T-helper 9 cell (primary cell): ENCODE data around the gene FRS2.

ENCODE experiments used
- DNase-seq: peaks from one replicate; pipeline ENCODE4 v3.0.0-alpha.2; 2020

The FRS2 gene

DNA sequence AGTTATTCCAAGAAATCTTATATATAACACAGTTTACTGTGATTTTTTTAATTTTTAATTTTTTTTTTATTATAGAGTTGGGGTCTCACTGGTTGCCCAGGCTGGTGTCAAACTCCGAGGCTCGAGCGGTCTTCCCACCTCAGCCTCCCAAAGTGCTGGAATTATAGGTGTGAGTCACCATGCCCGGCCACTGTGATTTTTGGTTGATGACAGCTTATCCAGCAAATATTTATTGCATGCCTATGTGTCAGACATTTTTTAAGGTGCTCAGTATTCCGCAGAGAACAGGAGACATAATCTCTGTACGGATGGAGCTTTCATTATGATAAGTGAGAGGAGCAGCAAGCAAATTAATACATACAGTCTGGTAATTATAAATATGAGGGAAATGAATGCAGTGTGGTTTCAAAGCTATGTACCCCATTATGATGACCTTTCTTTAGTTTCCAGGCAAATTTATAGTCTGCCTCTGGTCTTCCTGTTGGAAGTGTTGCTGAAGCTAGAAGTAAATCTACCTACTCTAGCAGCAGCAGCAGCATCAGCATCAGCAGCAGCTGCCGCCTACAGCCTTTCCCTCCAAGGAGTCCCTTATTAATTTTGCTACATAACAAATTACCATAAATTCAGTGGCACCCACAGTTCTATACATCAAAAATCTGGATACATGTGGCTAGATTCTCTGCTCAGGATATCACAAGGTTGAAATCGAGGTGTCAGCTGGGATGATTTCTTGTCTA, 32.3 kb downstream of the FRS2 start:
- no peak for DNase-seq

DNA sequence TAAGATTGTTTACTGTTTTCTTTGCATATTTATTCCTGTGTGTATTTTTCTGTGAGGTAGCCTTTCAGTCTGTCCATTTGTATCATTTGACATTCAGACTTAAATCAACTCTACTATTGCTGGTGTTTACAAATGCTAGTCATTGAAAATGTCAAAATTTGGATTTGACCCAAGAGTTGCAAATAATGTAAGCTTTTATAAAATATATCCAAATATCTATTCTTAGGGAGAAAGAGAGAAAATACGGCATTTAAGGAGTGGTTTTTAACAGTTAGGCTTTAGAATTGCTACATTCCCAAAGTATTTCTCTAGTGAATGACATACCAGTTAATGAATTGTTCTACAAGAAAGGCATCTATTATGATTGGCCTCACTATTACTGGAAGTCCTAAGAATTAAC, 37.9 kb downstream of the FRS2 start:
- DNase-seq: no peak

DNA sequence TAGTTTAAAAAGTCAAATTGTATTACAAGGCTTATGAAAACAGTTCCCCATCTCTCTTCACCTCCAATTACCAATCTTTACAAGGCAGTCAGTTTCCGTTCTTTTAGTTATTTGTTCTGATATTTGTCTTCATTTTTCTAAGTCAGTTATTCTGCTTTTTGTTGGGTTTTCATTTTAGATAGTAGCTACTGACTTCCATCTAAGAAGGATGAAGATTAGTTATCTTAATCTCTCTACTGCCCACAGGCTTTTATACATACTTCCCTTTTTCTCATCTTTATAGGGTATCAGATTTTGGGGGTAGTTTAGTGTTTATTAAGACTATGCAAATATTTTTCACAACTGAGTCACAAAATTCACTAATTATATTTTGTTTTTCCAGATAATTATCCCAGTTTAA, 38.4 kb downstream of the FRS2 start:
- DNase-seq: no peak

DNA sequence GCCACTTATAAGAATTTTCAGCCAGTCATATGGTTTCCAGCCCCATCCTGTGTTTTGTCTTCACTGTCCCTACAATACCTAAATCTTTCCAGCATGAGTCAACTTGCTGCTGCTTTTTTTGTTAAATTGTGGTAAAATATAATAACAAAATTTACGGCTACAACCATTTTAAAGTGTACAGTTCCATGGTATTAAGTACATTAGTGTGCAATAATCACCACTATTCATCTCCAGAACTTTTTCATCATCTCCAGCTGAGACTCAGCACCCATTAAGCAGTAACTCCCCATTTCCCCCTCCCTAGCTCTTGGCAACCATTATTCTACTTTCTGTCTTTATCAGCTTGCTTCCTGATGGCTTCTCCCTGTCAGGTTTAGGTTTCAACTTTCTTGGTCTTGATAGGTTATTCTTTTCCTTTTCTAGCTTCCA, 39.1 kb downstream of the FRS2 start:
- DNase-seq: no peak

DNA sequence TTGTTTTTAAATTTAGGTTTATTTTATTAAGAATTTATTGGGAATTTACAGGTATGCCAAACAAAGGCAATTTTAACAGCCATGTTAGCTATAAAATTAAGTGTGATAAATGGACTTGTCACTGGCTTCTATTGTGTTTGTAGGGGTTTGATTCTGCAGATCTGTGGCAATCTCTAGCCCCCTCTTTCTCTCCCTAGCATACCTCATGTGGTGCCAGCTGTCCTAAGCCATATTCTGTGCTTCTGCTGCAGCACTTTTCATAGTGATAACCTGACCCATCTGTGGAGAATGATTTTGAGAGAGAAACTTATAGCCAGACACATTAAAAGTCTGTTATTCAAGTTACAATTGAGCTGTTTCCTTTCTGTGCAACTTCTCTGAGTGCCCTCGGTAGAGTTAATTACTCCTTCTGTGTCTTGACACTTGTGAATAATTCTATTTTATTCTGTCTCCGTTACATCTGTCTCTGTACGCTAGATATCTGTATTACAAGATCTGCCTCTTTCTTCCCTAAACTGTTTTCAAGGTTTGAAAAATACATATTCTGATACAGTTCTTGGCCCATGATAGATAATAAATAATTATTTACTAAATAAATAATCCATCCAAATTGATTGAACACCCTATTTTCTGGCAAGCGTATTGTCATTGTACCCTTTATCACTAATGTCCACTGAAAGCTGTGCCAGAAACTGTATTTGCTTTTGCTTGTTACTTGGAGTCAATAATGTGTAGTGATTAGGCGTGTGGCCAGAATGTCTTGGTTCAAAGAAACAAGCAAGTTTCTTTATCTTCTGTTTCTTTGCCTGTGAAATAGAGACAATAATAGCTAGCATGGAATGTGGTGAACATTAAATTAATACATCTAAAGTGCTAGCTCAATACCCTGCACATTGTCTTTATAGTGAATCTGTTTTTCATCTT, 40.0 kb downstream of the FRS2 start:
- no peak for DNase-seq

DNA sequence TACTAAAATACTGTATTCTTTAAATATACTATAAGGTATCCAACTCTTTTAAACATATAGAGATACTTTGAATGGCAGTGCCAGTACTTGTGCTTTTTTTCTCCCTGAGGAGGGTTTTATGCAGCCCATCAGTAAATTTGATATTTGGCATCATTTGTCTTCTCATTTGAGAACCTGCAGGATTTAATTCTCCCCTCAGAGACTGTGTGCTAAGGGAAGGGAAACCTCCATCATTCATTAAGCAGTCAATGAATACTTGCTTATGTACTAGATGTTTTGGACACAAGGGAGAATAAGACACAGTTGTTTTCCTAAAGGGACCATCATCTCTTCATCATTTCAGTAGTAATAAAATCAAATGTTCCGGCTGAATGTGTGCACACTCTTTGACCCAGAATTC, 40.8 kb downstream of the FRS2 start:
- DNase-seq: no peak

DNA sequence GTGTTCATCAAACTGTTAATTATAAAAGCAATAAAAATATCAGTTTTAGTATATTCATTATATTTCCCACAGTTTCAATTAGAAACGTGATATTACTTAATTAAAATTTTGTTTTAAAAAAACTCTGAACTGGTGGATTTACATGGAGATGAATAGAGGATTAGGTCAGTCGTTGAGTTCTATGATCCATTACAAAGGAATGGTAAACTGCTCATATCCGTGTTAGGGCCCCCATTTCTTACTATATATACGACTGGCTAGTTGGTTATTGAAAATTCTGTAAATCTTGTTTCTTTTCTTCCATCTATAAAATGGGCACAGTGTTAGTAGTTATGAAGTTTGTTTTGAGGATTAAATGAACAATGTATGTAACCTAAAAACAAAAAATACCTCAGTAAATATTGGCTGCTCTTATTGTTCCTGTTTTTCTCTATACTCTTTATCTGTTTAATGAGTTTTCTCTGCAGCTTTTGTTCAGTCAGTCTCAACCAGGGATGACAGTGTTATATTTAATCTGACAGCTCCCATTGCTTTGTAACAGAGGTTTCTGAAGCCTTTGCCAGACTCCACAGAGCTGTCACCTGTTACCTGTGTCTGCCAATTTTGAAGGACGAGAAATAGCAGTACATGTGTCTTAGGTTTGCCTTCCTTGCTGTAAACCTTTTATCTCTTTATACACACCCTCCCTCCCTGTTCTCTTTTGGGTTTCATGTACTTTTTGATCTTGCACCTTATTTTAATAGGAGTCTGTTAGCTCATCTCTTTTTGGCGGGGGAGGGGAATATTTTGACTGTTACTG, 41.5 kb downstream of the FRS2 start:
- no peak for DNase-seq

DNA sequence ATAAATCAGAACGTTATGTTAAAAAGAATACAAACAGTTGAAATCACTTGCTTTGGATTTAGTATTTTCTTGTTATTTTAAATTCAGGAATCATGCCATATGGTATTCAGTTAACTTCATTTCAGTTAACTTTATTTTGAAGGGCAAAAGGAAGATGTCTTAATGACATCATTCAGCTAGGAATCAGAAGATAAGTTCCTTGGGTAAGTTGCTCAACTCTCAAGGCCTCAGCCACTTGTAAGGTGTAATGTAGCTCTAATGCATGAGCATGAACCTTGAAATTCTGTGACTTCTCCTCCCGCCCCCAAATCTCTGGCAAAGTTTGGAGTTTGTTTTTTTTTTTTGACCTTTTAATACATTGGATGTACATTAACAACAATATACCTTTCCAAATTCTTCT, 42.6 kb downstream of the FRS2 start:
- no peak for DNase-seq

DNA sequence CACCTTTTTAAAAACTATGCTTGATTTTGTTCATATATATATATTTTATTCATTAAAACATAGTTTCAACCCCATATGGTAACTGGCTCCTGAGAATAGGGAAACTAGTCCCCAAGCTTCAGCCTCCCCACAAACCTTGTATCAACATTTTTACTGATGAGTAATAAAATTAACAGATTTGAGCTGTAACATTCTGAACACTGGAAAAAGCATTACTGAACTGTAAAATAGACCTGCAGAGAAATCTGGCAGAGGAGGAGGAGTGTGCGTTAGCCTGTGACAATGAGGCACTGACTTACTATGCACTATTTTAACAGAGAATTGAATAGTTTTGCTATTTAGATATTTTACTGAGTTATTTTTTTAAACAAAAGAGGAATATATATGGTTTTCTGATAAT, 43.1 kb downstream of the FRS2 start:
- no peak for DNase-seq

DNA sequence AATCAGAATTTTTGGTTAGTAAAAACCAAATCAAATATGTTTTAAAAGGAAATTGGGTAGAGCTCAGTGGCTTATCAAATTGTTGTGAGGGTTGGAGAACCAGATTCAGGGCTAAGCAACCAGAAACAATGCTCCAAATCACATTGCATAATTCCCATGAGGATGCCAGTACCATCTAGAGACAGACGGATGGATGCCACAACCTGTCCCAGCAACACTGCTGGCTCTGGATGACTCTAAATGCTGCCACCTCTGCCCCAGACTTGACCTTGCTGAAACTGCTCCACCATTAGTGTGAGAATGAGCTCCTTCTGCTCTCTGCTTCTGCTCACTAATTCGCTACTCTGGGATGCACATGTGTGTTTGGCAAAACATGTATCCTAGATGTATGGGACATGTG, 43.9 kb downstream of the FRS2 start:
- DNase-seq: no peak

DNA sequence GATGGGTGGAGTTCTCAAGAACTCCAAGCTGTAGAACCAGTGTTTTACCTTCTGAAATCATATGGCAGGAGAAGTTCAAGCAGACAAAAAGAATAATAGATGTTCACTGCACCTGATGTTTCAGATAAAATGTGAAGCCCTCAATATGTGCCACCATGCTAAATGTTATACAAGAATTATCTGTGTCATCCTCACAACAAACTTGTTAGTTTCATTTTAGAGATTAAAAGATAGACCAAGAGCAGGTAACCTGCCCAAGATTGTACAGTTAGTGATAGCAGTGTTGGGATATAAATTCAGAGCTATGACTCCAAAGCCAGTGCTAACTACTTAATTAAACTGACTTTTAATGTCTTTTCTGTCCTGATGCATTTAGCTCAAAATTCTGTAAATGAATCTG, 44.7 kb downstream of the FRS2 start:
- no peak for DNase-seq

DNA sequence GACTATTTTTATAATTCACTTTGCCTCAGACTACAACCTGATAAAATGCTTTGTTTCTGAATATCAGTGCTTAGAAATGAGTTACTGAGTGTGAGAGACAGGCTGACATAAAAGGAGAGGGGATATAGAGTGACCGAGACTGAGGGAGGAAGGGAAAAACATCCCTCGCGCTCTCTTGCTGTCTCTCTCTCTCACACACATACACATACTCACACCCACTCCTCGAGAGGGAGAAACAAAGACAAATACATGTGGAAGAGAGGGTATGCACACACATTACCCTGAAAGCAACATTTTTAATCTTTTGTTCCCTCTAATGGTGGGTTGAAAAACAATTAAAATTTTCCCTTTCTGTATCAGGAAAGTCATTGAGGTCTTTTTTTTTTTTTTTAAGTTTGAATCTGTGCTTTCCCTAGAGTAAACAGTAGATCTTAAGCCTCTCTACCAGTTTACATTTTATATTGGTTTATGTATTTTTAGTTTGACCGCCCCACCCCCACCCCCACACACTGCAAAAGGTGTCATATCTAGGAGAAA, 45.3 kb downstream of the FRS2 start:
- no peak for DNase-seq

DNA sequence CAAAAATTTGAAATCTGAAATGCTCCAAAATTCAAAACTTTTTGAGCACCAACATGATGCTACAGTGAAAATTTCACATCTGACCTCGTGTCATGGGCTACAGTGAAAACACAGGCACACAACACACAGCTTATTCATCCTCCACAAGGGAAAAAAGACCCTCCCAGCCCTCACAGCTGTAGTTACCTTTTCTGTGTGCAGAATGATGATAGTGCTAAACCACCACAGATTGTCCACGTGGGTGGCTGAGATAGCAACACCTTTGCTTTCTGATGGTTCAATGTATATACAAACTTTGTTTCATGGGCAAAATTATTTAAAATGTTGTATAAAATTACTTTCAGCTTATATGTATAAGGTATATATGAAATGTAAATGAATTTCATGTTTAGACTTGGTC, 46.8 kb downstream of the FRS2 start:
- no peak for DNase-seq

DNA sequence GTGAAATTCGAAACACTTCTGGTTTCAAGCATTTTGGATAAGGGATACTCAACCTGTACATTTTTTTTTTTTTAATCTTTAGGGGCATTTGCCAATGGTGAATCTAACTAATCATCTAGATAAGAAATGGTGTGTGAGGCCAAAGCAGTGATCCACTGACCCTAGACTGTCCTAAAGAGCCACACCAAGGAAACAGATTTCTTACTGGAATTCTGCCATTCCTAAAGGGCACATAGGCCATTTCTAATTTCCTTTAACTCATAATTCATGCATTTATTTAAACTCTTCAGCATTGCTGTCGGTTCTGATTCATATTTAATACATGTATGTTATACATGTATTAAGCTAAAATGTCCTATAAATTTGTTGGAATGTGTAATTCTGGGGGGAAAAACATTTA, 47.2 kb downstream of the FRS2 start:
- no peak for DNase-seq

DNA sequence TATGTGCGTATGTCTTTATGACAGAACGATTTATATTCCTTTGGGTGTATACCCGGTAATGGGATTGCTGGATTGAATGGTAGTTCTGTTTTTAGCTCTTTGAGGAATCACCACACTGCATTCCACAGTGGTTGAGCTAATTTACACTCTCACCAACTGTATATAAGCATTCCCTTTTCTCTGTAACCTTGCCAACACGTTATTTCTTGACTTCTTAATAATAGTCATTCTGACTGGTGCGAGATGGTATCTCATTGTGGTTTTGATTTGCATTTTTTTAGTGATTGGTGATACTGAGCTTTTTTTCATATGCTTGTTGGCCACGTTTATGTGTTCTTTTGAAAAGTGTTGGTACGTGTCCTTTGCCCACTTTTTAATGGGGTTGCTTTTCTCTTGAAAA, 49.7 kb downstream of the FRS2 start:
- DNase-seq: no peak

DNA sequence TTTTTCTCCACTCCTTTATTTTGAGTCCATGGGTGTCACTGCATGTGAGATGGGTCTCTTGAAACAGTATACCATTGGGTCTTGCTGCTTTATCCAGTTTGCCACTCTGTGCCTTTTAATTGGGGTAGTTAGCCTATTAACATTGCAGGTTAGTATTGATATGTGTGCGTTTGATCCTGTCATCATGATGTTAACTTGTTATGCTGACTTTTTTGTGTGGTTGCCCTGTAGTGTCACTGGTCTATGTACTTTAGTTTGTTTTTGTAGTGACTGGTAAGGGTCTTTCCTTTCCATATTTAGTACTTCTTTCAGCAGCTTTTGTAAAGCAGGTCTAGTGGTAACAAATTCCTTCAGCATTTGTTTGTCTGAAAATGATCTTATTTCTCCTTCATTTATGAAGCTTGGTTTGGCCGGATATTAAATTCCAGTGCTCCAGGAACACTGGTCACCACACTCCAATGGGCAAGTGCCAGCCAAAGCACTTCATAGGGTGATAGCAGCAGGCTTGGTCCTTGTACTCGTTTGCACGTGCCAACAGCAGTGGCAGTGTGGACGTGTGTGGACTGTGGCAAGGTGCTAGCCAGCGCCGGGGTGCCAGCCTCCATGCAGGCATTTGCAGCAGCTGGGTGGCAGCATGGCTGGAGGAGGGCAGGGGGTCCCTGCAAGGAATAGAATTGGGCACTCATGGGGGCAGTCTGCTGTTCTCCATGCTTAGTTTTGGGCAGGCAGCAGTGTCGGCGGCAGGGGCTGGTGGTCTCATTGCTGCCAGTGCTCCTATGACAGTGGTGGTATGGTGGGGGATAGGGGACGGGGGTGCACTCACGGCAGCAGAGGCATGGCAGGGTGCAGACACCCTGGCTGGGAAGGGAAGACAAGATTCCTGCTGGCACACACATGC, 53.5 kb downstream of the FRS2 start:
- DNase-seq: no peak

DNA sequence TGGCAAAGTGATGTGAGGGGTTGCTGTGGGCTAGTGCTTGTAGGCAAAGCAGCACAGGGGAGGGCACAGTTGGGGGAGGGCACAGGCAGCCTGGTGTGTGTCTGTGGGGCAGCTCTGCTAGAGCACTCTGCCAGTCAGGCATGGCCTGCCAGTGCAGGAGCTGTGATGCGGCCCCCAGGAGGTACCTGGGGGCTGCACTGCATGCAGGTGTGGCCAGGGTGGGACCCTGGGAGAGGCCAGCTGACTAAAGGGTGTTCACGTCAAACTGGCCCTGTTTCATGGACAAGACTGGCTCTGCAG, 54.1 kb downstream of the FRS2 start:
- DNase-seq: no peak

DNA sequence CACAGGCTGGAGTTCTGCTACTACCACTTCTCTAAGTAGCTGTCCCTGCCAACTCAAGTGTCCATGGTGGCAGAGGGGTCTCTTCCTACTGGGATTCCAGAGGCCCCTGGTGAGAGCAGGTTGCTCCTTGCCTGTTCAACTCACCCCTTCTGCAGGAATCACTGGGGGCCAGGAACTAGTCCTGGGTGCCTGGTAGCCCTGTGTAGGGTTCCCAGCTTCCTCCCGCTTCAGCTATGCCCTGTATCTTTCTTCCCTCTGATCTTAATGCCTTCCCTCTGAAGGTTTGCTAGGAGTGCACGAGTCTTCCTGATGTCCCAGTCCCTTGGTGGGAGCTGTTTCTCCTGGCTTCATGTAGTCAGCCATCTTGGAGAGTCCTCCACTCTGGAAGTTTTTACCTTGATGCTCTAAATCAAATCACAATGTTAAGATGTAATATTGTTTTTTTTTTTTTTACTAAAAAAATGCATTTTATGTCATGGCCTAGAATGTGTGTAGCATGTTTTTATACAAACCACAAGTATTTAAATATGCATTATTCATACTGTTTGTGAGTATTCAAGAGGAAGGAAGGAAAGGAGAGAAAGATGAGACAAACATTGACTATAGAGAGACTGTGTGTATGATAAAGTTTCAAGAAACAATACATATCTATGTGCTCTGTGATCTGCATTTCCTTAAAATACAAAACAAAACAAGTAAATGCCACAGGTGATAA, 54.7 kb downstream of the FRS2 start:
- DNase-seq: no peak

DNA sequence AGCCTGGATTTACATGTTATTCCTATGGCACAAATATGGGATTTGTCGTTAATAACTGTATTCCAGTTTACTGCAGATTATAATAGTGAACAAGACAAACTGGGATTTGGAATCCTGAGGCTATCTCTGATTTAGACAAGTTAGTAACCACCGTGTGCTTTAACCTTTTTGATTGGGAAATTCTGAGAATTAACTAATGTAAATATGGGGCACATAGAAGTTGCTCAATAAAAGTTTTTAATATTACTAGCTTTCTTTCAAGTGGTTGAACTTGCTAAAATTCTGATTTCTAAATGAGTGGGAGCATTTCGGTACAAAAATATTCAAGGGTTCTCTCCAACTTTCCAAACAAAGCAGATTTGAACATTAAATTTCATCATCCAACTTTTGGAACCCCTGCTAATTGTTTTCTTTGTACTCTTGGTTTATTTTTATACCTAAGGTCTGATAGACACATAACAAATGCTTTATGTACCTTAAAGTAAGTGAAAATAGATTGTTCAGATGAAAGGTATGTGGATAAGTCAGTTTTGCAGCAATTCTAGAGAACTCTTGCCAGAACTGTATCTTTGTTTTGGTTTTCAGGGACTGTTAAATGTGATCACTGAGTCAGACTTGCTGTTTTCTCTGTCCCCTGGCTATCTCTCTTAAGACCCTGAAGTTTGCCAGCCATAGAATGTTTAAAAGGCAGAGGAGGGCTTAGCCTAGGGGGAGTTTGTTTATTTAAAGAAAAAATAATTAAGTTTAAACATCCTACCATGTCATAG, 57.5 kb downstream of the FRS2 start:
- no peak for DNase-seq

DNA sequence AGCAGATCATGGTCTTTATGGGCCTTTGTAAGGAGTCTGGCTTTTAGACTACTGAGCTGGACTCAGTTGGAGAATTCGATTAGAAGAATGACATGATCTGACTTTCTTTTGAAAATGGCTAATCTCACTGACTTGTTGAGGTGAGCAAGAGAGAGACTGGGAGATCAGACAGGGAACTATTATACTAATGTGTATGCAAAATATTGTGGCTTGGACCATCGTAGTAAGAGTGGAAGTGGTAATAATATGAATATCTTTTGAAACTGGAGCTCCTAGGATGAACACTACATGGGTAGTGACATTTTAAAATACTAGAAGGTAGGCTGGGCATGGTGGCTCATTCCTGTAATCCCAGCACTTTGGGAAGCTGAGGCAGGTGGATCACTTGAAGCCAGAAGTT, 58.8 kb downstream of the FRS2 start:
- no peak for DNase-seq

DNA sequence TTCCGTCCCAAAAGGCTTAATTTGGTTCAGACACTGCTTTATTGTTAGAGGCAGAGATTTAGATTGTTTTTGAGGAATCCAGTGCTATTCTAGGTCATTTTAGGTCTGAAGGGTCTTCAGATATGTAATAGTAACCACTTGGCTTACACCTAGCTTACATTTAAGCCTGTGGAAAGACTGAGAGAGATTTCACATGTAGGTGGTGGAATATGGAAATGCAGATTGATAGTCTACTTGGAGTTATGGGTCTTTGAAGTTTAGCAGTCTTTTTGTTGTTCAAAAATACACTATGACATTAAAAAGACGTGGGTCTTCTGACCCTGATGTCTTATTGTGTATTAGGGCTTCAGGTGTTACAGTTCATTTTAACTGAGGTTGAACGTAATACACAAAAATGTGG, 63.7 kb downstream of the FRS2 start:
- DNase-seq: no peak
